HG03159 (cell line): Measurements from ENCODE around the gene CROT.
A peak's percentile ranks its signal among the peaks of the same experiment; 100 is the strongest.

ENCODE experiments used
- ATAC-seq: cut with Tn5 transposase; IDR thresholded peaks from one replicate; pipeline ENCODE4 v1.9.1; 2021; ENCODE audit warnings: mild to moderate bottlenecking, moderate library complexity; ENCODE audit not compliant: unreplicated experiment

Gene CROT

DNA sequence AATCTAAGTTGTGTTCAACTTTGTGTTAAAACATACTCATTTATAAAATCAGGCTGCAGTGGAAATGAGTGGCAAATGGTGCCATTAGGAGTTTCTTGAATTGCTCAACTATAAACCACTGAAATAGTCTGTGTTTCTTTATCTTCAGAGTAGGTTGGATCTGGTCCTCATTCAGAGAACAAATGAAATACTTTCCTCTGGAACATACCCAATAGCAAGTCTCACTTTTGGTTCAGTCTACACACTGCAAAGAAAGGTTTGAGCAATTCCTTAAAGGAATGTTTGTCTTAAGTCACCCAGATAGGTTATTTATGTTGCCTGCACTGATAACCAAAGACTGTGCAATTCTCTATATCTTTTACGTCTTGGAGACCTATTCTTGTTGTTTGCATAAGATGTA, 67.6 kb downstream of the CROT start:
- ATAC-seq: no peak

GRCh38 chr7:87413951-87414793, 68.7 kb downstream of the CROT start:
- no peak for ATAC-seq

DNA sequence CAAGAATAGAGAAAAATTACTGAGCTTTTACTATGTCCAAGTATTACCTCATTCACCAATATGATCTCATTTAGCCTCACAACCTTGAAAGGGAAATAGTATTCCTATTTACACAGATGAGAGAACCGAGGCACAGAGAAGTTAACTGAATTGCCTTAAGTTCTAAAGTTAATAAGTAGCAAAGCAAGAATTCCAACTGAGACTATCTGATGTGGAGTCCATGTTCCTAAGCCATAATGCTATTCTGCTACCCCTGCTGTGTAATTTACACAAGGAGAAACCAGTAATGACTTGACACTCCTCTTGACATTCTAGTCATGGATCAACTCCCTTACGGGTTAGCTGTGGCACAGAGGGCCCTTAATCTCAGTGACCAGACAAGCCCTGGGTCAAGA, 69.3 kb downstream of the CROT start:
- ATAC-seq: no peak

DNA sequence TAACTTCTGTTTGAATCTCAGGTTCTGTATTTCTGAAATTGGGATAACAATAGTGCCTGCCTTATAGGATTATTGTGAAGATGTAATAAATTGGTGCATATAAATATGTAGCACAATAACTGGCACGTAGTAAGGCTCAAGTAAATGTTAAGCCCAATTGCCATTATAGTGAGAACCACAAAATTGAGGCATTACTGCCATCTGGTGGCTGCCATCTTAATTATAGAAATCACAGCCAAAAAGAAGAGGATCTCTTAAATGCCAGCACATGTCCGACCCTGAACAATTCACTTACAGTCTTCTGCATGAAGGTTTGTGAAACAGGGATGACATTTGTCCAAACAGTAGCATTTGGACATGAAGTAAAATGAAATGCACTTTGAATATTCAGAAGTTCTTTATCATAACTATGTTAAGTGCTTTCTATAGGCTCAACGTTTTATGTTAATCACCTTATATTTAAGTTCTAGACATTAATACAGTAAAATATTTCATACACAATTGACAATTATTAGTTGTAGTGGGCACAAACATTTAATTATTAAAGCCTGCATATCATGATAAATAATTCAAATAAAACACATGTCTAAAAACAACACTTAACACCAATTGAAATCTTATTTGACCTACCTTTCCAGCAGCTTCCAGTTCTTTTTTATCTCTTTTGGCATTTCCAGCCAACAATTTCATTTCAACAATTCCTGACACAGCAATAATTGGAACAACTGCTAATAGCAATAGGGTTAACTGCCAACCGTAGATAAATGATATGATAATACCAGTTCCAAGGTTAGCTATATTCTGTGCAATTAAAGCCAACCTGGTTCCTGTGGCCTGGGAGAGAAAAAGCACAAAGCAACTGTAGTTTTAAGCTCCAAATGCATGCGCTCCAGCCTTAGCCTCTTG, 71.5 kb downstream of the CROT start:
- peak; percentile 79 for ATAC-seq

DNA sequence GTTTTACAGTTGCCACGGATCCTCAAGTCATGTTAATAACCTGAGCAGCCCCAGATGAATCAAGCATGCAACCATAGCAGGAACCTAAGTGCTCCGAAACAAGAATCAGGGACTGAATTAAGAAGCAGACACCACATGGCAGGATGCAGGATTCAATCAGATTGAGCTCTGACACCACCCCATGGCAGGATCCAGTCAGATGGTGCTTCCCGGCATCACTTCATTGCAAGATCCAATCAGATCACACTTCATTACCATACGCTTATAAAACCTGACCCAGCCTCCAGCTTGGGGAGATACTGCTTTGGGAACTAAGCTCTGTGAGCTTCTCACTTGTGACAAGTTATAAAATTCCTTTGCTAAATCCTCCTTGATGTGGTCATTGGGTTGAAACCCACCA, 74.7 kb downstream of the CROT start:
- ATAC-seq: no peak

GRCh38 chr7:87424075-87424474, 78.6 kb downstream of the CROT start:
- ATAC-seq: no peak

GRCh38 chr7:87426160-87426559, 80.7 kb downstream of the CROT start:
- peak; percentile 49 for ATAC-seq

GRCh38 chr7:87427288-87427687, 81.8 kb downstream of the CROT start:
- no peak for ATAC-seq

GRCh38 chr7:87432536-87432935, 87.1 kb downstream of the CROT start:
- no peak for ATAC-seq

DNA sequence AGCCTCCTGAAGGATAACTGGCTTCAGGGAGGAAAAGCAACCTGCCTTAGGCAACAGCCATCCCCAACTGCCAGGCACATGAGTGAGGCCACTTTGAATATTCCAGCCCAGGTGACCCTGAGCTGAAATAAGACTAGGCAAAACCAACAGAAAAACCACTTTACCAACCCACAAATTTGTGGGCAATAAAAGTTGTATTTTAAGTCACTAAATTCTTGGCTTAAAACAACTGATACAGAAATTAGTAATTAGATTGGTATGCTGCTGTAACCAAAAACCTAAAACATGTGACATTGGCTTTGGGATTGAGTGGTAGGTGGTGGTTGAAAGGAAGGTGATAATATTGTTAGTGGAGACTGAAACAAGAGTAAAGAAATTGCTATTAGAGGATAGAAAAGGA, 90.1 kb downstream of the CROT start:
- no peak for ATAC-seq

DNA sequence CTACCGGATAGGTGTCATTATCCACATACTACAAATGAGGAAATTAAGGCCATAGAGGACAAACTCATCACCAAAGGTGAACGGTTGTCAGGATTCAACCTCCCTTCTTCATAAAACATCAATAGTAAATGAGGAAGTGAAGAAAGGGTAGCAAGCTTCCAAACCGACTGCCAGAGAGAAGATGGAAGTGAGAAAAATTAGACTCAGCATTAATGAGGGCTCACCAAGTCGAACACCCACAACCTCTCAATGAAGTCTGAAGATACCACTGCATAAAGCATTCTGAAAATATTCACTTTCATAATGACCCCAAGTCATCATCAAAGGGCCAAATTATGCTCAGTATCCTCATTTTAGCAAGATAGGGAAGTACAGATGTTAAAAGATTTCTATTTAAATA, 100.4 kb downstream of the CROT start:
- peak; percentile 94 for ATAC-seq

DNA sequence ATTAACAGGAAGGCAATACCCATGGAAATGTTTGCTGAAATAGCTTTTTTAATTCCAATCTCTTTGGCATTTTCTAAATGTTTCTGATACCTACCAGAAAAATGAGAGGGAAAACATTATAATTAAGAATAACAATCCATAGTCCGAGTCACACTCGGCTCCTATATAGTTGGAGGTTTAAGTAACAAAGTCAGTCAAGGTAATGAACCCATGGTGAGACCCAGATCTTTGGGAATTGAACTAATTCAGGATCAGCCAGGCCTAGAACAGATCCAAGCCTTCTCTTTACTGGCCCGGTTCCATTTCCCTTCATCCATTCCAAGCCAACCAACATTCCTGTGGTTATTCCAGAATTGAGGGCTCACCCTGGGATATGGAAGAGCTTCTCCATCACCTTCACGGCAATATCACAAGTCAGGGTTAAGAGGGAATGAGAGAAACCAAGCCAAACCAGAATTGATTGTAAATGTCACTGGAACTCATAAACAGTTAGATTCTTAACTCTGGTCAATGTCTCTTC, 101.7 kb downstream of the CROT start:
- ATAC-seq: no peak

DNA sequence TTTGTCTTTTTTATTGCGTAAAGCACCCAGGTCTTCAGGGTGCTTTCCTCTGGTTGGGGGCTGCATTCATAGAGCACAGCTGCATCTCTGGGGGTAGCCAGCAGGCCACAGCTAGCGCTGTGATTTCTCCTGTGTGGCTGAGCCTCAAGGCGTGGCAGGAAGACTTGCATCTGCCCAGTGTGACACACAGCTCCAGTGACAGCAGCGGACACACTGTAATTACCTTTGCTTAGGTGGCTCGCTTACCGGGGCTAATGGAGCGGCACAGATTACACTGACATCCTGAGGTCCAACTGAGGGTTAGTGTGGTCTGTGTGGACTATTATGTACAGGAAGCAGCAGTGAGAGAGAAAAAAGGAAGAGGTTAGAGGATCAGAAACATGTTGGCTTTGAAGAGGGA, 102.9 kb downstream of the CROT start:
- no peak for ATAC-seq
